Measurements from ENCODE around the gene CAMK2B. TPM values are rescaled to one million over a fixed set of nuclear protein-coding genes. Genes with fewer than 3 reads are reported as not detected.
"Not testable (repeated sequence)": the region's sequence is repeated elsewhere in the genome, so short reads cannot be mapped to it uniquely, and the experiment has no call there.

CAMK2B gene
- total RNA-seq, 2 donors from 2014 or later = 1.2 to 3.5 TPM

- peak; percentile 47 for DNase-seq (ENCODE audit: low spot score)
- intact Hi-C loops (cut with DNase I) = loop anchor here in 1 of 2 donors (10.0 kb wide), 1 partner anchor 249 kb away; no protein-coding TSS in a partner anchor
Observed at GRCh38 chr7:44216019-44216418, 109.4 kb downstream of the CAMK2B start.

- intact Hi-C loops (cut with DNase I) = loop anchor here in 1 of 2 donors (10.0 kb wide), 1 partner anchor 249 kb away; no protein-coding TSS in a partner anchor
- peak; percentile 55 for DNase-seq (ENCODE audit: low spot score)
Observed at GRCh38 chr7:44215531-44215930, 109.9 kb downstream of the CAMK2B start.

GRCh38 chr7:44213877-44214388 is 111.5 kb downstream of the CAMK2B start:
- intact Hi-C loops (cut with DNase I) = loop anchor here in 1 of 2 donors (10.0 kb wide), 1 partner anchor 251 kb away; no protein-coding TSS in a partner anchor
- DNase-seq (ENCODE audit: low spot score) = peak; percentile 31

- intact Hi-C loops (cut with DNase I) = loop anchor here in 1 of 2 donors (10.0 kb wide), 1 partner anchor 251 kb away; no protein-coding TSS in a partner anchor
- peak; percentile 48 for DNase-seq (ENCODE audit: low spot score)
Observed at GRCh38 chr7:44213206-44213876, 112.1 kb downstream of the CAMK2B start.

- intact Hi-C loops (cut with DNase I) = loop anchor here in 1 of 2 donors (10.0 kb wide), 1 partner anchor 252 kb away; no protein-coding TSS in a partner anchor
- DNase-seq (ENCODE audit: low spot score) = peak; percentile 64
Observed at GRCh38 chr7:44212581-44213184, 112.7 kb downstream of the CAMK2B start.

GRCh38 chr7:44212018-44212417 is 113.4 kb downstream of the CAMK2B start:
- intact Hi-C loops (cut with DNase I) = loop anchor here in 1 of 2 donors (10.0 kb wide), 1 partner anchor 253 kb away; no protein-coding TSS in a partner anchor
- DNase-seq (ENCODE audit: low spot score) = peak; percentile 25

GRCh38 chr7:44211126-44211675 is 114.2 kb downstream of the CAMK2B start:
- peak; percentile 59 for DNase-seq (ENCODE audit: low spot score)

GRCh38 chr7:44210107-44210506 is 115.3 kb downstream of the CAMK2B start:
- peak; percentile 29 for DNase-seq (ENCODE audit: low spot score)
- intact Hi-C loops (cut with DNase I) = loop anchor here in 1 of 2 donors (10.0 kb wide), 1 partner anchor 255 kb away; no protein-coding TSS in a partner anchor

More at GRCh38 chr7:44211126-44211675, 114.2 kb downstream of the CAMK2B start:
- intact Hi-C loops (cut with DNase I) = loop anchor here in 1 of 2 donors (10.0 kb wide), 1 partner anchor 254 kb away; no protein-coding TSS in a partner anchor

GRCh38 chr7:44208085-44208484 is 117.3 kb downstream of the CAMK2B start:
- peak; percentile 5 for DNase-seq (ENCODE audit: low spot score)
- intact Hi-C loops (cut with DNase I) = no loop called here

- DNase-seq (ENCODE audit: low spot score) = peak; percentile 9
- intact Hi-C loops (cut with DNase I) = no loop called here
Observed at GRCh38 chr7:44206008-44206407, 119.4 kb downstream of the CAMK2B start.

- intact Hi-C loops (cut with DNase I) = loop anchor here in 1 of 2 donors (5.0 kb wide), 1 partner anchor 130 kb away; no protein-coding TSS in a partner anchor
Observed at GRCh38 chr7:44201813-44202212, 123.6 kb downstream of the CAMK2B start.

GRCh38 chr7:44200699-44201461 is 124.5 kb downstream of the CAMK2B start, which contains the start of gene YKT6:
Gene YKT6 (plus strand): TSS chr7:44200978. CDS start chr7:44201136, 158 bp downstream.
- peak; percentile 97 for DNase-seq (ENCODE audit: low spot score)
- intact Hi-C loops (cut with DNase I) = loop anchor here in 1 of 2 donors (5.0 kb wide), 1 partner anchor 129 kb away; no protein-coding TSS in a partner anchor

More at GRCh38 chr7:44201813-44202212, 123.6 kb downstream of the CAMK2B start:
- peak; percentile 4 for DNase-seq (ENCODE audit: low spot score)

- intact Hi-C loops (cut with DNase I) = loop anchor here in 1 of 2 donors (5.0 kb wide), 1 partner anchor 128 kb away; no protein-coding TSS in a partner anchor
- not testable (repeated sequence) for DNase-seq (ENCODE audit: low spot score)
Observed at GRCh38 chr7:44200163-44200562, 125.2 kb downstream of the CAMK2B start.

- peak; percentile 7 for DNase-seq (ENCODE audit: low spot score)
- intact Hi-C loops (cut with DNase I) = no loop called here
Observed at GRCh38 chr7:44197474-44197873, 127.9 kb downstream of the CAMK2B start.

- intact Hi-C loops (cut with DNase I) = no loop called here
- peak; percentile 67 for DNase-seq (ENCODE audit: low spot score)
Observed at GRCh38 chr7:44196450-44196872, 128.9 kb downstream of the CAMK2B start.

- intact Hi-C loops (cut with DNase I) = no loop called here
- DNase-seq (ENCODE audit: low spot score) = peak; percentile 19
Observed at GRCh38 chr7:44195889-44196288, 129.5 kb downstream of the CAMK2B start.

GRCh38 chr7:44194562-44195145 is 130.7 kb downstream of the CAMK2B start:
- intact Hi-C loops (cut with DNase I) = loop anchor here in 1 of 2 donors (5.0 kb wide), 1 partner anchor 117 kb away; no protein-coding TSS in a partner anchor

GRCh38 chr7:44194069-44194468 is 131.3 kb downstream of the CAMK2B start:
- DNase-seq (ENCODE audit: low spot score) = no peak
- intact Hi-C loops (cut with DNase I) = loop anchor here in 1 of 2 donors (5.0 kb wide), 1 partner anchor 117 kb away; no protein-coding TSS in a partner anchor

More at GRCh38 chr7:44194562-44195145, 130.7 kb downstream of the CAMK2B start:
- DNase-seq (ENCODE audit: low spot score) = peak; percentile 64
